Measurements from ENCODE around the gene KANK4.
A peak's percentile ranks its signal among the peaks of the same experiment; 100 is the strongest.

Gene KANK4

GRCh38 chr1:62237361-62237760 lies 81.9 kb downstream of the KANK4 start:
- CTCF ChIA-PET, result no interaction called here
- TF ChIP-seq CTCF (conservative IDR thresholded peaks at IDR 0.05; ENCODE audit: low read depth), result no peak
- POLR2A ChIA-PET (ENCODE audit: low non-redundant PET), result no interaction called here
- no peak for DNase-seq (ENCODE audit: low spot score)
- no peak overlapping the region; the same call in 1 of the 2 replicates for H3K27ac ChIP-seq

DNA sequence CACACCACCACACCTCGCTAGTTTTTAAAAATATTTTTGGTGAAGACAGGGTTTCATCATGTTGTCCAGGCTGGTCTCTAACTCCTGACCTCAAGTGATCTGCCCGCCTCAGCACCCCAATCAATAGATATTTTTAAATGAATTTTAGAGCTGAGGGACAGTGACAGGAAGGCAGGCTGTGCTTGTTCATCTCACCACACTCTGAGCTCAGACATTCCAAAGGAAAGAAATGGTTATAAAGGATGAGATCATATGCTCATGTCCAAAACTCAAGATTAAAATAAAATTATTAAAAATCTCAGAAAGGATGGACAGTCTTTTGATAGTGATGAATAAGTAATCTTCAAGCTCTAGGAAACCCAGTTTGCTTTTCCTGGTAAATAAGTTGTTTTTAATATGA lies 83.7 kb downstream of the KANK4 start:
- no peak for DNase-seq (ENCODE audit: low spot score)
- peak overlapping the region; percentile 38; the same call in 1 of the 2 replicates for H3K27ac ChIP-seq
- TF ChIP-seq CTCF (conservative IDR thresholded peaks at IDR 0.05; ENCODE audit: low read depth), result no peak
- POLR2A ChIA-PET (ENCODE audit: low non-redundant PET), result no interaction called here
- CTCF ChIA-PET, result interaction anchor here (0.5 kb wide), 1 partner anchor 224 kb away, joined by 4 read pairs; no protein-coding TSS in a partner anchor

GRCh38 chr1:62234688-62235087 lies 84.5 kb downstream of the KANK4 start:
- no peak for DNase-seq (ENCODE audit: low spot score)
- POLR2A ChIA-PET (ENCODE audit: low non-redundant PET), result no interaction called here
- H3K27ac ChIP-seq, result peak overlapping the region; percentile 38; the same call in 1 of the 2 replicates
- no peak for TF ChIP-seq CTCF (conservative IDR thresholded peaks at IDR 0.05; ENCODE audit: low read depth)
- CTCF ChIA-PET, result interaction anchor here (0.7 kb wide), 1 partner anchor 91 kb away, joined by 3 read pairs; no protein-coding TSS in a partner anchor

DNA sequence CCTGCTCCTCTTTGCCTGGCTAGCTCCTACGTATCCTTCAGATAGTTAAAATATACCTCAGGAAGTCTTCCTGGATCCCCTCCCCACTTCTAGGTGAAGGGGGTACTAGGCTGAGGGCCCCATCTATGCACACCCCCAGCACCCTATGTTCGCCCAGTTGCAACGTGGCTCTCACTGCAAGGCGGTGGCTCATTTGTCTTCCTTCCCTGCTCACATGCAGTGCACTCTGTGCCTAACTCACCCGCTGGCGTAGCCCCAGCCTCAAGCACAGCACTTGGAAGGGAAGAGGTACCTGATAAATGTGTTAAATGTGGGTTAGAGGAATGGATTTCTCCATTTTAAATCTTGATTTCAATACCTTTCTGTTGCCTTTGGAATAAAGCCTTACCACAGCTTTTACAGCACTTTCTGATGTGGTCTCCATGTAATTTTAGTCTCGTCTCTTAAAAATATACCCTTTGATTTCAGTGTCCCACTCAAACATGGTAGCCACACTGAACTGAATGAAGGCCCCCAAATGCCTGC lies 85.2 kb downstream of the KANK4 start:
- no peak for TF ChIP-seq CTCF (conservative IDR thresholded peaks at IDR 0.05; ENCODE audit: low read depth)
- DNase-seq (ENCODE audit: low spot score), result no peak
- H3K27ac ChIP-seq, result peak overlapping the region; percentile 67; the same call in 1 of the 2 replicates
- POLR2A ChIA-PET (ENCODE audit: low non-redundant PET), result no interaction called here
- CTCF ChIA-PET, result interaction anchor here (0.7 kb wide), 1 partner anchor 91 kb away, joined by 3 read pairs; no protein-coding TSS in a partner anchor

DNA sequence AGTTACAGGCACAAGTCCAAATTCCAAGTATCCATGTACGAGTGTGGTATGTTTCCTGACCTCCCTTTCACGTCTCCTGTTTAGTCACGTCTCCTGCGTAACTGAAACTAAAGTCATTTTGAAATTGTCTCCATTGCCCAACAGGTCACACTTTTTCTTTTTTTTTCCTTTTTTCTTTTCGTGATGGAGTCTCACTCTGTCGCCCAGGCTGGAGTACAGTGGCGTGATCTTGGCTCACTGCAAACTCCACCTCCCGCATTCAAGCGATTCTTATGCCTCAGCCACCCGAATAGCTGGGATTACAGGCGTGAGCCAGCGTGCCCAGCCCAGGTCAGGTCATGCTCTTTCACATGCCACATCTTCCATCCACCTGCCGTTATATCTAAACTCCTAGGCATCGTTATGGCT lies 86.4 kb downstream of the KANK4 start:
- no peak for TF ChIP-seq CTCF (conservative IDR thresholded peaks at IDR 0.05; ENCODE audit: low read depth)
- peak overlapping the region; percentile 67 for H3K27ac ChIP-seq
- peak; percentile 36 for DNase-seq (ENCODE audit: low spot score)
- POLR2A ChIA-PET (ENCODE audit: low non-redundant PET), result no interaction called here
- CTCF ChIA-PET, result interaction anchor here (0.7 kb wide), 1 partner anchor 11 kb away, joined by 3 read pairs; no protein-coding TSS in a partner anchor

DNA sequence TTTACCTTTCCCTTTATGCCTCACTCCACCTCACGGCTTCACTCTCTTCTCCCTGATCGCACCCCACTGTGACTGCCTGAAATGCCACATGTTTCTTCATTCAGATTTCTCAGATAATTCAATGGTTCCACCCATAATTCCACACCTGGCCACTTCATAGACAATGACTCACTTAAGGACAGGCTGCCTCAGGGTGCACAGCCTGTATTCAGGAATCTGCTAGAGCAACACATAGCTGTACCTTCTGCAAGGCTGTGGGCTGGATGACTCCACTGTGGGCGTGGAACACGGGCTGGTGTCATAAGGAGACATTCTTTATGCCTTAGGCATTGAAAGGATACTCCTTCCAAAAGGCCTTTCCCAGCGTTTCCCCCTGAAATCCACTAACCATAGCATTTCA lies 88.5 kb downstream of the KANK4 start:
- DNase-seq (ENCODE audit: low spot score), result peak; percentile 92
- POLR2A ChIA-PET (ENCODE audit: low non-redundant PET), result no interaction called here
- H3K27ac ChIP-seq, result peak overlapping the region; percentile 84
- TF ChIP-seq CTCF (conservative IDR thresholded peaks at IDR 0.05; ENCODE audit: low read depth), result no peak
- CTCF ChIA-PET, result interaction anchor here (0.6 kb wide), 1 partner anchor 76 kb away, joined by 3 read pairs; no protein-coding TSS in a partner anchor
